NCI-H345 (cell line): ENCODE results near the gene FAM50B.

ENCODE experiments used
- DNase-seq: peaks from one replicate; lab custom pipeline; 2025; lab: John Stamatoyannopoulos, UW

The FAM50B gene

GRCh38 chr6:3820563-3820962 lies 28.6 kb upstream of the FAM50B start:
- no peak for DNase-seq

- no peak for DNase-seq
These were observed 26.3 kb upstream of the FAM50B start for GRCh38 chr6:3822747-3823445.

GRCh38 chr6:3823671-3824070 lies 25.5 kb upstream of the FAM50B start:
- DNase-seq, result no peak

- no peak for DNase-seq
These were observed 23.8 kb upstream of the FAM50B start for GRCh38 chr6:3825331-3825831.

GRCh38 chr6:3825851-3826581 lies 23.2 kb upstream of the FAM50B start:
- DNase-seq, result no peak

DNA sequence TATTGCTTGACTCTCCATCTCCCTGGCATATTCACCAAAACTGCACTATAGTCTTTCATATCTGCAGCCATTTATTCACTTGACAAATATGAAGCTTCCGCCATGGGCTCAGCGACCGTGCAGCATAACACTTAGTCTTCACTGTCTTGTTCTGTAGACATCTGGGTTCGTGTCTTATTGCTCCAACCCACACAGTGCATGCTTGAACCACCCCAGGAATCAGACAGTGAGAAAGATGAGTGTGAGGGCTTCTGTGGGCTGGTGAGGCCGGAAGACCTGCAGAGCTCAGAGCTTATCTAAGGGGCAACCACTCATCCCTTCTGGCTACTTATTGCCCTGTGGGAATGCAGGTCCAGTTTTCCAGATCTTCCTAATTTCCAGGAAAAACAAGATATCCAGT lies 19.9 kb upstream of the FAM50B start:
- DNase-seq, result no peak

DNA sequence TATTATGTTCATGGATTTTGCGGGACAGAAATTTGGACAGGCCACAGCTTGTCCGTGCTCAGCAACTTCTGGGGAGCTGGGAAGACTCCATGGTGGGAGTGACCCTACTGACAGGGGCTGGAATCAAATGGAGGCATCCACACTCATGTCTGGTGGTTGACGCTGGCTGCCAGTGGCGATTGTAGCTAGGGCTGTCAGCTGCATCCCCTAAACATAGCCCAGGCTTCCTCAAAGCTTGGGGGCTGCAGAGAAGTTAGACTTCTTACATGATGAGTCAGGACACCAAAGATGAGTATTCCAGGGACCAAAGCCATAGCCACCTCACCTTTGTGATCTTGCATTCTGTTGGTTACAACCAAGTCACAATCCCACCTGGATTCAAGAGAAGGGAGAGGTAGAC lies 18.4 kb upstream of the FAM50B start:
- DNase-seq, result no peak

DNA sequence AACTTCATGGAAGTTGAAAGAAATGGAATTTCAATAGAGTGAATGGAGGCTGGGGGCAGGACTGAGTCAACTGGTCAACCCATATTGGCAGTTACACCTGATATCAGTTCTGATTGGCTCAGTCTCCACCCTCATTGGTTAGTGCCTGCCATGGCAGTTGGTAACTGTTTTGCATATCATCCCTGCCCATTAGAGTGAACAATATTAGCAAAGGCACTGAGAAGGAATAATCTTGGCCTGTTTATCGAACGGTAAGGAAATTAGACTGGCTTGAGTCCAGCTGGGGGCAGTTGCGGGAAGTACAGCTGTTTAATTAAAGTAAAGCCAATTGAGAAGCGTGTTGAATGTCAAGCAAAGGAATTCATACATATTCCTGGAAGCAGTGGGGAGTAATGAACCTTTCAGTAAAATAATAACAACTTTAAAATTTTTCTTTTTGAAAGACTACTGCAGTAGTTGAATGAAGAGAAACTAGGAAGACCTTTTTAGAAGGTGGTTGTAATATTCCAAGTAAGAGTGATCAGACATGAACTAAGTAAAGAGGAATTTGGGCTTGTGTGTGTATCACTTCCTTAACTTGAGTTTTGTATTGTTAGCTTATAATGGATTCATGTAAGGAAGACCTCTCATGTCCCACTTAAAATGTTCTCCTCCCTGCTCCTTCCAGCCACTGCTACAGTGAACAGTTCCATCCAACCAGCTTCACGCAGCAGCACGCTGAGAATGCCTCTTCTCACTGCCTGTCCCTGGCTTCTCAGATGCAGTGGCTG lies 17.2 kb upstream of the FAM50B start:
- no peak for DNase-seq

GRCh38 chr6:3835055-3835731 lies 14.0 kb upstream of the FAM50B start:
- no peak for DNase-seq

- no peak for DNase-seq
These were observed 13.4 kb upstream of the FAM50B start for GRCh38 chr6:3835785-3836184.

GRCh38 chr6:3836566-3836965 lies 12.6 kb upstream of the FAM50B start:
- DNase-seq, result no peak

- DNase-seq, result no peak
These were observed 11.4 kb upstream of the FAM50B start for GRCh38 chr6:3837781-3838180.

- DNase-seq, result no peak
These were observed 9.9 kb upstream of the FAM50B start for GRCh38 chr6:3838992-3839867.

- no peak for DNase-seq
These were observed 8.1 kb upstream of the FAM50B start for GRCh38 chr6:3841066-3841454.

- no peak for DNase-seq
These were observed 7.2 kb upstream of the FAM50B start for GRCh38 chr6:3841711-3842565.

DNA sequence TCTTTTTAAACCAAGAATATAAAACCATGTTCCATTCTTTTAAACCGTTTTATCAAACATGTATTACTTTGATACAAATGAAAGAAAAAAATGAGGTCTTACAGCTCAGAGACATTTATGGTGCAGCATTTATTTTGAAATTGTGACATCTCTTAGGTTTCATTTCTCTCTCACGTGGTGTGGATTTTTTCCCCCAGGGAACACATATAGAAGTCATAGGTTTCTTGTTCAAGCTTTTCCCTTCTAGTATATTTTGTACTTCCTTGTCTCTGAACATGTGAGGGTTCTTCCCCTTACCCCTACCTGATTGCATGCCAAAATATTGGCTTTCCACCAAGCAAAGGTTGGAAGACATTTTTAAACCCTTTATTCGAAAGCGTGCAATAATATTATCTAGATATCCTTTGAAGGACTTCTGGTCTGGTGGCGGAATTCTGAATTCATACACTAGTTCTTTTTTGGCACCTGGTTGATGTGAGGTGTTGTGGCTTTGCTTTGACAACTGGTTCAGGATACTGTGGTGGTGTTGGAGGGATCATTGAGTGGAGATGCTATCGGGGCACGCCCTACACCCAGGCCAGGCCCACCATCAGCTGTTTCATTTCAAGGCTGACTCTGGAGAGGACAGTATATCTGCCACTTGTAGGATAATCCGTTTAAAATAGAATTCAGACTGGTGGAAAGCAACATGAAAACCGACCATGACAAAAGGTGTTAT lies 5.6 kb upstream of the FAM50B start:
- DNase-seq, result no peak

GRCh38 chr6:3844097-3844463 lies 5.1 kb upstream of the FAM50B start:
- DNase-seq, result no peak

GRCh38 chr6:3847521-3847920 lies 1.7 kb upstream of the FAM50B start:
- DNase-seq, result no peak

DNA sequence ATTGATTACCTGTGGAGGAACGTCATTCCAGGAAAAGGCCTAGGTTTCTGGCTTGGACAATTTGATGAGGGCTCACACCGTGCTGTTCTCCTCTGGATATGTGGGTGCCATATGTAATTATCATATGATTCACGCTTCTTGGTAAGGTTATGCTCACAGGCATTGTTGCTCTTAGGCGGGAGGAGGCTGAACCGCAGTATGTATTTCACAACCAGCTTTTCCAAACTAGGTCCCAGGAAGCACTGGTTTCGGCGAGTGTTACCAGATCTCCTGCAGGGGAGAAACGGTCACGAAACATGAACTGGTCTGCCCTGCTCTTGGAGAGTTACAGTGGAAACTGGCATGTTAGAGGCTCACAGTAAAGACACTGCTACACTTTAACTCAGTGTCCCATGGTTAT lies 793 bp upstream of the FAM50B start:
- DNase-seq, result no peak
